Hepatocyte (in vitro differentiated cells): ENCODE measurements around the gene TLX2. TPM values are rescaled to one million over a fixed set of nuclear protein-coding genes. Genes with fewer than 3 reads are reported as not detected.

Experiments used
- DNase-seq: peaks from one replicate; pipeline ENCODE4 v3.0.0-alpha.2; 2016; ENCODE audit warnings: low spot score
- H2AFZ ChIP-seq: fragments of 200-600 bp; sonication (generic); 2 replicates; pipeline ENCODE4 v1.6.0; 2016; ENCODE audit warnings: antibody characterized with exemption, mild to moderate bottlenecking
- H3K27ac ChIP-seq: fragments of 200-600 bp; sonication (generic); 2 replicates; pipeline ENCODE4 v1.5.1; 2016; ENCODE audit warnings: mild to moderate bottlenecking
- H3K27me3 ChIP-seq: fragments of 200-600 bp; sonication (generic); 2 replicates; pipeline ENCODE4 v1.6.1; 2016
- H3K36me3 ChIP-seq: fragments of 200-600 bp; sonication (generic); replicated peaks from 2 replicates; pipeline ENCODE4 v1.5.1; 2016; ENCODE audit warnings: low read depth; ENCODE audit not compliant: insufficient read depth
- H3K4me1 ChIP-seq: fragments of 200-600 bp; sonication (generic); 2 replicates; pipeline ENCODE4 v1.5.1; 2016; ENCODE audit warnings: mild to moderate bottlenecking, moderate library complexity; ENCODE audit not compliant: insufficient read depth
- H3K4me2 ChIP-seq: fragments of 200-600 bp; sonication (generic); 2 replicates; pipeline ENCODE4 v1.6.0; 2016
- H3K4me3 ChIP-seq: fragments of 200-600 bp; sonication (generic); 2 replicates; pipeline ENCODE4 v1.5.1; 2016; ENCODE audit warnings: mild to moderate bottlenecking
- H3K79me2 ChIP-seq: fragments of 200-600 bp; sonication (generic); 2 replicates; pipeline ENCODE4 v1.6.0; 2017; ENCODE audit warnings: mild to moderate bottlenecking
- H3K9me2 ChIP-seq: fragments of 200-600 bp; sonication (generic); replicated peaks from 2 replicates; pipeline ENCODE4 v1.6.0; 2017; ENCODE audit warnings: mild to moderate bottlenecking; ENCODE audit not compliant: insufficient read depth
- H3K9me3 ChIP-seq: fragments of 200-600 bp; sonication (generic); 2 replicates; pipeline ENCODE4 v1.5.1; 2016; ENCODE audit warnings: low read depth, mild to moderate bottlenecking
- H4K20me1 ChIP-seq: fragments of 200-600 bp; sonication (generic); 2 replicates; pipeline ENCODE4 v1.6.0; 2016; ENCODE audit warnings: mild to moderate bottlenecking; ENCODE audit not compliant: insufficient read depth, poor library complexity, severe bottlenecking
- CTCF ChIP-seq: fragments of 200-600 bp; sonication (generic); IDR thresholded peaks from 2 replicates; pipeline ENCODE4 v1.5.1; 2016; ENCODE audit warnings: antibody characterized with exemption, mild to moderate bottlenecking; ENCODE audit not compliant: poor library complexity
- EZH2 ChIP-seq: fragments of 200-600 bp; sonication (generic); IDR thresholded peaks from 2 replicates; pipeline ENCODE4 v1.6.1; 2016; ENCODE audit warnings: antibody characterized with exemption, mild to moderate bottlenecking, borderline replicate concordance
- EZH2phosphoT487 ChIP-seq: fragments of 200-600 bp; sonication (generic); IDR thresholded peaks from one replicate; pipeline ENCODE4 v1.6.1; 2018; ENCODE audit warnings: antibody characterized with exemption, mild to moderate bottlenecking, low read depth, moderate library complexity; ENCODE audit not compliant: unreplicated experiment, severe bottlenecking
- WGBS: methylation state at CpG from one replicate; pipeline ENCODE4 v1.1.6; 2016; ENCODE audit warnings: low lambda C conversion rate; ENCODE audit errors: missing lambda C conversion rate; 5-methylcytosine and 5-hydroxymethylcytosine counted together
- polyA plus RNA-seq: library from polyadenylated mRNA; unstranded; fragments of >200 nt; fragmentation: Nextera tagmentation; extraction: Ambion mirVana; gene quantifications from 2 replicates; pipeline ENCODE4 v1.2.1, GENCODE V29; 2016
- total RNA-seq: library from RNA; depleted of rRNA; stranded (reverse); fragments of >200 nt; gene quantifications from 2 replicates; pipeline ENCODE4 v1.2.3, GENCODE V29; 2014

Gene TLX2
- total and polyA plus RNA-seq, 2 experiments from 2014 or later = not detected

GRCh38 chr2:74551530-74551929 is 37.3 kb downstream of the TLX2 start:
- H3K27ac ChIP-seq = no peak overlapping the region
- H3K4me2 ChIP-seq = no peak overlapping the region
- H3K9me3 ChIP-seq = no peaks in the 10 kb centered on the region
- no peak for DNase-seq
- H3K79me2 ChIP-seq = no peaks in the 10 kb centered on the region
- H4K20me1 ChIP-seq = no peaks in the 10 kb centered on the region
- H2AFZ ChIP-seq = no peak overlapping the region
- no peaks in the 10 kb centered on the region for H3K36me3 ChIP-seq
- no peak for TF ChIP-seq EZH2phosphoT487
- no peak for TF ChIP-seq CTCF
- TF ChIP-seq EZH2 = no peak
- no peak overlapping the region for H3K4me3 ChIP-seq
- H3K9me2 ChIP-seq = no peaks in the 10 kb centered on the region
- no peaks in the 10 kb centered on the region for H3K27me3 ChIP-seq
- peaks cover 17% of the 10 kb centered on the region for H3K4me1 ChIP-seq

- Histone ChIP-seq H3K4me3 (no peak overlapping the region), H3K9me3 (no peaks in the 10 kb centered on the region), H3K27me3 (no peaks in the 10 kb centered on the region), H3K4me1 (peaks cover 17% of the 10 kb centered on the region), H3K79me2 (no peaks in the 10 kb centered on the region), H2AFZ (no peak overlapping the region), H3K4me2 (peak overlapping the region; percentile 89), H3K27ac (peak overlapping the region; percentile 94), H3K36me3 (no peaks in the 10 kb centered on the region), H3K9me2 (no peaks in the 10 kb centered on the region), H4K20me1 (no peaks in the 10 kb centered on the region)
- DNase-seq = no peak
- TF ChIP-seq CTCF (no peak), EZH2phosphoT487 (no peak), EZH2 (no peak)
- 88% methylated on average over 21 of the region's 21 CpGs for WGBS
Observed at GRCh38 chr2:74551942-74552913, 38.0 kb downstream of the TLX2 start.

GRCh38 chr2:74552914-74553811 is 38.9 kb downstream of the TLX2 start:
- H3K27ac ChIP-seq = peak overlapping the region; percentile 94
- H3K9me3 ChIP-seq = no peaks in the 10 kb centered on the region
- WGBS = 34% methylated on average over 27 of the region's 27 CpGs
- peak overlapping the region; percentile 89 for H3K4me2 ChIP-seq
- peak overlapping the region; percentile 82 for H3K4me3 ChIP-seq
- TF ChIP-seq EZH2phosphoT487 = no peak
- no peak for TF ChIP-seq CTCF
- H3K36me3 ChIP-seq = no peaks in the 10 kb centered on the region
- H2AFZ ChIP-seq = peak overlapping the region; percentile 82
- H4K20me1 ChIP-seq = no peaks in the 10 kb centered on the region
- no peaks in the 10 kb centered on the region for H3K79me2 ChIP-seq
- H3K9me2 ChIP-seq = no peaks in the 10 kb centered on the region
- H3K27me3 ChIP-seq = no peaks in the 10 kb centered on the region
- peaks cover 17% of the 10 kb centered on the region for H3K4me1 ChIP-seq
- peak; percentile 36 for DNase-seq
